HG02981 (cell line): Measurements from ENCODE around the gene ITPR1.

ENCODE experiments used
- ATAC-seq: cut with Tn5 transposase; IDR thresholded peaks from one replicate; pipeline ENCODE4 v1.9.1; 2021; ENCODE audit warnings: mild to moderate bottlenecking, moderate library complexity; ENCODE audit not compliant: unreplicated experiment

Gene ITPR1

DNA sequence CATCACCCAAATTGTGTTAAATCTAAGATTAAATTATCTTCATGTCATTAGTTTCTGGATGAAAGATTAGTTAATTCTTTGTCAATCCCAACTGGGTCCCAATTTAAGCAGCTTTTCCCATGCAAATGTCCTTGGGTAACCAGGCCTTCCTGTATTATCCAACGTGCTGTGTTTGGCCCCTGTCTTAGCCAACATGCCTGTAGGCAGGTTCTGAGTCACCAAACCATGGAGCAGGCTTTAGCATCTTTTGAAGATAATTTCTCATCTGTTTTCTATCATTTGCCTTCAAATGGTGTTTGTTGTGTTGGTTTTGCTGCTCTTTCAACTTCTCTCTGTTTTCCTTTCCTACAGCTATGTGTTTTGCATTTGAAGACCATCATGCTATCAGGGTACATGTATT is 216.2 kb downstream of the ITPR1 start:
- ATAC-seq = no peak

DNA sequence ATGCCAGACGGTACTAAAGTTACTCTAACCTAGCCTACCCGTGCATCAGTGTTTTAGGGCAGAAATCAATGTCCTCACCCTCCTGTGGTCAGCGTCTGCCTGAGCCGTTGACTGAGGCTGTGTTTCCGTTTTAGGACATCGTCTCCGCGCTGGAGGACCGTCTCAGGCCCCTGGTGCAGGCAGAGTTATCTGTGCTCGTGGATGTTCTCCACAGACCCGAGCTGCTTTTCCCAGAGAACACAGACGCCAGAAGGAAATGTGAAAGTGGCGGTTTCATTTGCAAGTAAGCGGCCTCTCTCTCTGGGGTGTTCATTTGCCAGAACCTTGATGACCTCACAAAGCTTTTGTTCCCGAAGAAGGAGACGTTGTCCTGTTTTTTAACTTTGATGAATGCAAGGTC is 217.0 kb downstream of the ITPR1 start:
- ATAC-seq = no peak

DNA sequence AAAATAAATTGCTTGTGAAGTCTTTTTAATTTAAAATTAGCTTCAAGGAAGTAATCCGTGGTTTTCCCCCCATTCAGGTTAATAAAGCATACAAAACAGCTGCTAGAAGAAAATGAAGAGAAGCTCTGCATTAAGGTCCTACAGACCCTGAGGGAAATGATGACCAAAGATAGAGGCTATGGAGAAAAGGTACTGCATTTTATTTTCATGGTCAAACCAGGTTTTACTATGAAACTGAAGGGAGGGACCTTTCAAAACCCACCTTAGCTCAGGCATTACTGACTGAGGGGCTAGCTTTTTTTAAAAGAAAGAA is 218.5 kb downstream of the ITPR1 start:
- peak; percentile 19 for ATAC-seq

DNA sequence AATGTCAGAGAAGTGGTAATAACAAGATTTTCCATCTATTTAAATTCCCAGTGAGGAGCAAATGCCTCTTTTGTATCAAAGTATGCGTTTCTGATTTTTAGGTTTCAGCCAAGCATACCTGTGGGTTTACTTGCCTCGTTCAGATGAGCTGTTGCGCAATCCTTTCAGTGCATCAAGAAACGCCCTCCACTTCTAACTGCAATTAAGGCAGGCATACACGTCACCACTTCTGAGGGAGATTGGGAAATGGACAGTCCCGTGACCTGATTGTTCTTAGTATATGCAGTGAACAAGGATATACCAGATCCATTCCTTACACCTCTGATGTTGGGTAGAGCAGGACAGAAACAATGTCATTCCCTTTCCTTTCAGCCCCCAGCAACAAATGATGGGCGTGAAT is 219.0 kb downstream of the ITPR1 start:
- ATAC-seq = no peak

DNA sequence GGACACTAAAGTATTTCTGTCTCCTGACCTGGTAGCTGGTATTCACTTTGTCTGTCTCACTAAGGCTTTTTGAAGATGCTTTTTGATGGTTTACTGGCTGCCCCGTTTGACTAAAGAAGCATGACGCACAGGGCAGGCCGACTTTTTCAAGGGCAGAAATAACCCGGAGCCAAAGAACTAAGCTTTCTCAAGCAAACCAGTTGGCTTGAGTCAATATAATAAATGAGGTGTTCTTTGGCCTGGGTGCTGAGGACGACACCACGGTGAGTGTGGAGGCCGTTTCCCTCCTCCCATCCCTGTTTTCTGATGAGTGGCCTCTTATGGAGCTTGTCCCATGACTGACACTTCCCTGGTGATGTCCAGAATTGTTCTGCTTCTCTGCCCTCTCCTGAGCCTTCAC is 220.9 kb downstream of the ITPR1 start:
- no peak for ATAC-seq

DNA sequence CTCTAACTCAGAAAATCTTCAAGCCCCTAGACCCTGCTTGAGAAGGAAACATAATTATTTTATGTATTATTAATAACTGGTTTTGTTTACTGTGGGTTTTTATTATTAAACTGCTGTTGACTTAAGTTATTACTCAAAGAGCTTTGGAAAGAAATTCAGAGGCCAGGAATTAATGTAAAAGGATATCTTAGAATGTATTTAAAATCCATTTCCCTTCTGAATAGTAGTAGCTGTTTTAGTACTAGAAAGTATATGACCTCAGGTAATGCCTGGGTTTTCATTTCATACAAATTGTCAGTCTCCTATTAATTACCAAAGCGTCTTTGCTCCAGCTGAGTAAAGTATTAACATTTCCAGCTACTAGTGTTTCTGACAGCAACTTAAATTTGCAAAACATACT is 223.1 kb downstream of the ITPR1 start:
- no peak for ATAC-seq

DNA sequence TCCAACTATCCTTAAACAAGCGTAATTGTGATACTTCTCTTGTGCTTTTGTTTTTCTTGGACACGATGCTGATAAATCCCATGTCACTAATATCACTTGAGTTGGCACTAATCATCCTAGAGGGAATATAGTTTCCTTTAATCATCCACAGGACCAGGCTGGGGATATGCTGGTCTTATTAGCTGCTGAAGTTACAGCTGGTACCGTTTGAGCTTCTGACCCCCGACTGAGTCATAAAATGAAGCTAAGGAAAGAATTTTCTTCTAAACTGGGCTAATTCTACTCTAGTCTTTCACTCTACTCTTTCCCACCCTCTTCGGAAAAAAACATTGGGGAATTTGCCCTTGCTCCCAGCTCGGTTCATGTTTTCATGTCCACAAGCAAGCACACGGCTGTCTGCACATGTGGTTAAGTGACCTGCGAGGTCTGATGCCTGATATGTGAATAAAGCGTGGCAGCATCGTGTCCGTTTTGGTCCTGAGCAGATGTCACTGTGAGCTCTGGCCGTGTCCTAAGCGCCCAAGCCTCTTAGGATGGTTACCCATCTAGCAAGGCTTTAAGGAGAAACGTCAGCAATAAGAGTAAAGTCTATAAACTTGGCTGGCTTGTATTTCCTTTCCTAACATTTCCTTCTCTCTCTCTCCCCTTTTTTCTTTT is 223.7 kb downstream of the ITPR1 start:
- no peak for ATAC-seq

DNA sequence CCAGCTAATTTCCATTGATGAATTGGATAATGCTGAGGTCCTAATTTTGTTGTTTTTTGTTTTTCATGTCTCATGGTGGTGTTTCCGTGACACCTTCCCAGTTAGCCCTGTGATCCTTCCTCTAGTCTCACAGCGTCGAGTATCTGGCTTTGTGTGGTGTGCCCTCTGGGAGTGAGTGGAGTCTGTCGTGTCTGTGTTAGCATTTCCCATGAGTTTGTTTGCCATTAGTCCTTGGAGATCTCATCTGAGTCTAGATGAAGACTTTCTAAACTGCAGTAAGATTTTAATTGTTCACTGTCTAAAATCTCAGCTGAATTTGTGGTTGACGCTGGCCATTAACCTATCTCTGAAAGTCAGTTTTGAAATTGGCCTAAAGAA is 224.2 kb downstream of the ITPR1 start:
- no peak for ATAC-seq

DNA sequence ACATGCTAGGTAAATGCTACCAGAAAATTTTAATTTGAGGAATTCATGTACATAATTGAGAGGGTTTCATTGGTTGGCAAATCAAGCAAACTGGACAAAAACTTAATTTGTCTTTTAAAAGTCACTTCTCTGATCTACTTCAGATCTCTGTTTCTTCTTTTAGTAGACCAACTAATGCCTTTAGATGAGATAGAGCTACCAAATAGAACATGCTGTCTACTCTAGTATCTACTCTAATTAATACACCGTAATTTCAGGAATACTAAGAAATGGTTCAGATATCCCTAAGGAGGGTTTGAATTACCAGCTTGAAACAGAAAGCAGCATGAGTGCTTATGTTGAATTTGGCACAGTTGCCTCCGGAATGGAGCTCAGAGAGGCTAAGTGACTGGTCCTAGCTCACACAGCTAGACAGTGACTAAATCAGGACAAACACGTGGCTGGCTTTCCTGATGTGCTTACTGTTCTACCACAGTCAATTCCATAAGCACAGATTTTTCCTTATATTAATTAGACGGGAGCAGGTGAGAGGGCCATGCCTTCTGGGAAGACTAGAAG is 225.1 kb downstream of the ITPR1 start:
- ATAC-seq = no peak

DNA sequence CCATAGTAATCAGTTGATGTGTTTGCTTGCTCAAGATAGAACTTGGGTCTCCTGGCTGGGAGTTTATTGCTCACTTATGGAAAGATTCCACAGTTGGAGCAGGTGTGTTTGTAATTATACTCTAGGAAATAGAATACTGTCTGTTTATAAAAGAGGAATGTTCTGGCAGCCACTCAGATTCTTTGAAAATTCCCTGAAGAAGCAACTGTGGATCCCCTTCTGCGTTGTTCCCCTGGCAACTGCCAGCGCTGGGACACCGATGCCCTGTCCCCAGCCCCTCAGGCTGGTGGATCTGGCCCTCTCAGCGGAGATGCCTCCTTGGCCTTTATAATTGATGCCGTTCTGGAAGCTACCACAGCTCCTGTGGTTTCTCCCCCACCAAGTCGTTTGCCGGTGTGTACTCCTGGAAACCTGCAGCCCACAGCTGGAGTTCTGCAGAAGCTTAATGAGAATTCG is 225.9 kb downstream of the ITPR1 start:
- ATAC-seq = no peak

DNA sequence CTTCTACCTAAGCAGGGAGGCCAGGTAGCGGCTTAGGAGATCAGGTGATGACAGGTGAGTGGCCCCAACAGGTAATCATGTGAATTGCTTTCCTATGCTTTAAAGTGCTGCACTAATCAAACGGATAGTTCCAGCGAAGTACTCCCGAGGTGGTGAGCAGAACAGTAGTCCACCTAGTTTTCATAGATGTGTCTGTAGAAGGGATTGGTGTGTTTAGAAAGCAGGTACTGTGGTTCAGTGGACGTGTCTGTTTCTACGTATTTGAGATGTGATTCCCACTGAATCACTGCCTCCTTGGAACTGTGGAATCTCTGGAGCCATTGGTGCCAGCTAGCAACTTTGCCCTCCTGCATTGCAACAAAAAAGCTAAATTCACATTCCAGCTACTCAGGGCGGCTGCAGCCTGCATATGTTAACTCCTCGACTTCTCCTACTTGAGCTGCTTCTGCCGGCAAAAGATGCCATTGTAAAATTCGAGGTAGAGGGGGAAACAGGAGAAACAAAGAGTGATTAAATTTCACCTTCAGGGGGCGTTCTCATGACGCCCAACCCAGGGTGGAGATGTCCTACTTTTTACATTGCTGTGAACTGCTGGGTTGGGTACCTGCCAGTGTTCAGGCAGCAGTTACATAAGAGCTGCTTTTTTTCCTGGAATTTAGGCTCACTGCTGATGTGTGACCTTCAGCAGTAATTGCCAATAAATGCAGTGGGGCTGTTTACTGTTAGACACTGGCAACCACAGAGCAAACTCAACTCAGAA is 227.3 kb downstream of the ITPR1 start:
- no peak for ATAC-seq

DNA sequence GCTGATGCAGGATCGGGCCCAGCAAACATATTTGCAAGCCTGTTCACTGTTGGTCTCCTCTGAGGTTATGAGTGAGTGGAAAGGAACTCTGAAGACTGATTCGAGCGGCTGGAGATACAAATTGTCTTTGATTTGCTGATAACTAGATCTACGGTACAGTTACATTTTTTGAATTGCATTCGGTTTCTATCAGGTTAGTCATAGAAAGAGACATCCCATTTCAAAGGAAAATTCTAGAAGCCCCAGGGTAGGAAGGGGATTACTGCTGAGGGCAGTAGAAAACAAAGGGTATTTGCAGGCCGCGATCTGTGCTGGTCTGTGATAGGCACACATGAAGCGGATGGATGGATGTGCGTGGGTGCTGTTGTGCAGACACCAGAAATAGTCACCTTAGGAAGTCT is 228.4 kb downstream of the ITPR1 start:
- no peak for ATAC-seq

DNA sequence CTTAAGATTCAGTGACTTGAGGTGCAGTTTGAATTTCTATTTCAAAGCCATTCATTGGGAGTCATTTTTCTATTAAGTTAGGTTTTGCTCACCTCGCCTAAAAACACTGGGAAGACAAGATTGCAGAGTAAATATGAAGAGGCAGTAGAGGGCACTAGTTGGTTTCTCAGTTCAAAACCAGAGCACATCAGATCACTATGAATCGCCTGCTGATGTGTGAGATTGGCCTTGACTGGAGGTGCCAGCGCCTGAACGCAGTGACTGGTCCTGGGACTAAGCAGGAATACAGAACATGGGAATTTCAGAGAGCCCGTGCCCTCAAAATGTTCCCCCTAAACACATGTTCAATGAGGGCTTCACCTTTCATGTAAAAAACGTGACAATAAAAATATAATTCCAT is 229.0 kb downstream of the ITPR1 start:
- ATAC-seq = peak; percentile 63

DNA sequence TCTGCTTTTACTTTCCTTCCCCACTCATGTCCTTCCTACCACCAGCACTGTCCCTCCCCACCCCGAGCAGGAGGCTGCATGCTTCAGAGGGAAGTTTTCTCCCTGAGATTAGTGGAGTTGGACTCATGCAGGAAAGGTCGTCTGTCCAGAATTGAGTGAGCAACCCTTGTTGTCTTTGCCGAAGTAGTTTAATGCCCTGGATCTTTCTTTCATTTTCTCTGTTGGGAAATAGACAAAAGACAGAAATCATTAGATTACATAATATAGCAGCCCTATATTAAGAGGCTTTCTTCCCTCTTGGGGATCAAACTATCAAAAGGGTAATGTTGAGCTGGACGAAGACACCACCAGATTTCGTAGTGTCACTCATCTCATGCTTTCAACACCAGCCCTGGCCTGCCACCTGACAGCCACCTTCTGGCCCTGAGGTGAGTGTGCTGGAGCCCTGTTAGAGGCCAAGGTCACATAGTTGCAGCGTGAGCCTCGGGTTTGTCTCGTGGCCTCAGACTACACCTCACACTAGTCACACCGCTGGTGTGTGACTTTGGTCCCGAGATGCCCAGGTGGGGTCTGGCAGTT is 231.0 kb downstream of the ITPR1 start:
- no peak for ATAC-seq

DNA sequence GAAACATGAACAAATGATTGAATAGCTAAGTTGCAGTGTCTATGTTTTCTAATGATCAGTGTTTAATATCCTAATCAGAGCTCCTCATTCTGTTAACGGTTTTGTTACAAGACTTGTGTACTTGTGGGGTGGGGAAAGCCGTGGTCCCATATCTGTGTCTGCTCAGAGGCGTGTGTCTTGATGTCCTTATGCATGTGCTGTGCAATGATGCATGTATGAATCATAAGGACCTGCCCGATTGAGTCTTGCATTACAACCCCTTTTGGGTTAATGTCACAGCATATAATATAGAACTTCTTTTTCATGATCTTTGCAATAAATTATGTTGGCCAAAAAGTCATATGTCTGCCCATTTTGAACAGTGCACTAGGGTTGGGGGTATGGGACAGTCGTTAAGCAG is 233.4 kb downstream of the ITPR1 start:
- ATAC-seq = no peak

DNA sequence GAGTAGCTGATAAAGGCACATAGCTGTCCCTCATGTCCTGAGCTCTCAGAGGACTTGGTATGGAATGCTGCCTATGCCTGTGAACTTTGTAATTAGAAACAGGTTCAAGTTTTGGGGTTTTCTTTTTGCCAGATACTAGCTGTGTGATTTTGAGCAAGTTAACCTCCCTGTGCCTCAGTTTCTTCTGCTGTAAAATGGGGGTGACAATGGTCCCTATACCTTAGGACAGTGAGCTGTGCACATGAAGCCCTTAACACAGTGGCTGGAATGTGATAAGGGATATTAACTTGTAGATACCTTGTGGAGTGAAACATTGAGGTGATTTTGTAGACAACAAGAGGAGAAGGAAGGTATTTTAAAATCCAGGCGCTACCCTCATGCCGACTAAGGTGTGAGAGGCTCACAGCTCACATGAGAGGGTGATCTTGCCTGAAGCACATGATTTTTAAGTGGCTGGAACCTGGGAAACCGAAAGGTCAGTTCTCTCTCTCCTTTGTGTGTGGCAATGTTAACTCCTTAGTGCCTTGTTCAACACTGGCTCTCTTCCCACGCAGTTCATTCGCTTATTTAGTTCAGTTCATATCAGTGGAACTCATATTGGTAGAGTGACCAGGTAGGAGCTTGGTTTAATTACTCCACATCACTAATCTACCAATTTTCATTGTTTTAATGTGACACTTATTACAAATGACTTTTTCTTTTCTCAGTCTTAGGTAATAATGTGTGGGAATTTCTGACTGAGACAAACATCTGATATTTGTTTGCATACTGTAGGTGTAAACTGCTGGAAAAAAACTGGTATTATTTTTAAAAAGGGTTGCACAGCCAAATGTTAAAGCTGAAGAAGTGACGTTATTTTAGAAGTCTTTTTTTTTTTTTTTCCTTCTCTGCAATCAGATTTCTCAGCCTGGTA is 236.2 kb downstream of the ITPR1 start:
- ATAC-seq = no peak

DNA sequence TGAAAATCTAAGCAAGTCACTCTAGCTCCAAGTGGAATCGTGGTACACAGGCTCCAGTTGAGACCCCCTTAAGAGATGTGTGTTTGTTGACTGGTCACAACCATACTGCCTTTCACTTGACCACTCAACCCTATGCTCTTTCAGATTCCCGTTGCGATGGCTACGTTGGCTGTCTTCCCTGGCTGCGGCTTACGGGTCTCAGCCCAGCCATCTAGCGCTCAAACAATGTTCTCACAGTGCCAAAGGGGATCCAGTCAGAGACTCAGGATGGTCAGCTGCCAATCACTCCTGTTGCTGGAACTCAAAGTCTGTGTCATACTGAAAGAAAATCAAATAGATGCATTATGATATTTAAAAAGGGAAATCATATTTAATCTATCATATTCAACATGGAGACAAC is 237.6 kb downstream of the ITPR1 start:
- ATAC-seq = no peak

DNA sequence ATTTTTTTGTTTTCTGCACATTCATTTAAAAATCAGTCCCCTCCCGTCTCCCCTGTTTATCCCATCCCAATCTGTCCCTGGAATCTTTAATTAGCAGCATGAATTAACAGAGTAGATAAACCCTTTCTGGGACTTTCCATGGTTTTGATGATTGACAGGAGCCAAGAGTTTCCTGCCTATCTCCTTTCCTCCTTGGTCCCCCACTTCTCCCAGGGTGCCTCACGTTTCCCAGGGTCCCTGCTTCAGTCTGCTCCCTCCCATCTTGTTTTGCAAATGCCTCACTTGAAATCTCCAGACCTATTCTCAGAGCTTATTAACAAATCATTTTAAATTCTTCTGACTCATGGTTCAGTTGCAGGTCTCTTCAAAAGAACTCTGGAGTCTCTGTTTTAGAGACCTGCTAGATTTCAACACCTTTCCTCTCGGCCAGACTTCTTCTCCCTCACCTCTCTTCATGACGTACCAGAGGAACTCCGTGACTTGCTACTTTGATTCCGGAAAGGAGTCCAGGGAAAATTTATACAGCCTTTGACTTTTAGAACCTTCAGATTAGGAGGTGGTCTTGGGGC is 238.5 kb downstream of the ITPR1 start:
- no peak for ATAC-seq

DNA sequence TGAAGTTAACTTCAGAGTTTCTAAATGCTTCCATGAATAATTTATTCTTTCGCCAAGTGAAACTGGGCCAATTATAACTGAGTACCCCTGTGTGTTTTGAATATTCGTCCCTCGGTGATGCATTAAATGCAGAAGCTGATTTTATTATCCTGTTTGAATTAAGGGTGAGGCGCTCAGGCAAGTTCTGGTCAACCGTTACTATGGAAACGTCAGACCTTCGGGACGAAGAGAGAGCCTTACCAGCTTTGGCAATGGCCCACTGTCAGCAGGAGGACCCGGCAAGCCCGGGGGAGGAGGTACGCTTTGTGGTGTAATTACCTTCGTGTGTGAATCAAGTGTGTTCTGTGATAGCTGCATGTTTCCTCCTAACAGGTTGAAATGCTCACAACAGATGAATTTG is 239.8 kb downstream of the ITPR1 start:
- ATAC-seq = no peak

DNA sequence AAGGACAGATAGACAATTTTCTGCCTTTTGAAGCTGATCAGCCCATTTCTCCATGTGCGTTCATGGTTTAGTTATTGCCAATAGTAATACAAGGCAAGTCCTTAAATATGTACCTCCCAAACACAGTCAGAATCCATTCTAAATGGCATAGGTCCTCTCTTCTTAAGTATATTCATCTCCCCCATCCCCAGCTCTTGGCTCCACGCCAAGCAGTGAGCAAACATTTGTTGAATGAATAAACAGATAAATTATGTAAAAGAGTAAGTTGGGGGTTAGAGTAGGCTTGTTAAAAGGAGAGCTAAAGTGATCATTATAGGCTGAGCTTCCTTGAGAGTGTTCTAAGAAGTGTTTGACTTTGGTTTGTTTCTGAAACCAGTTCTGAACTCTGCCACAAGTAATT is 241.3 kb downstream of the ITPR1 start:
- no peak for ATAC-seq

DNA sequence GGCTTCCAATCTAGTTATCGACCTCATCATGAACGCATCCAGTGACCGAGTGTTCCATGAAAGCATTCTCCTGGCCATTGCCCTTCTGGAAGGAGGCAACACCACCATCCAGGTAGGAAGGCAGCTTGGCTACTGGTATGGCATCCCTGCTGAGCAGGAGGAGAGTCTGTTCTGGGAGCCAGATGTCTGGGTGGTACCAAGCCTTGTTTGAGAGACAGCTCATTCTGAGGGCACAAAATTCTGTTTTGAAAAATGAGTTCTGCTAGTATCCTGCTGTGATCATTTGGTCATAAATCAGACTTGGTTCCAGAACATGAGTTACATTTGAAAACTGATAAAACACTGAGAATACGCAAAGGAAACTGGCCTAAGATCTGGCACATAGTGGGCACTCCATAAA is 242.1 kb downstream of the ITPR1 start:
- no peak for ATAC-seq
